Limb (tissue), 2 donors: Measurements from ENCODE around the gene PALLD.
A peak's percentile ranks its signal among the peaks of the same experiment; 100 is the strongest.

ENCODE experiments used
- DNase-seq, 2 donors: peaks; one replicate each; pipeline ENCODE4 v3.0.0-alpha.2; 2016; ENCODE audit errors: extremely low spot score in 2 of 2

PALLD gene

GRCh38 chr4:168555437-168555836 is 58.6 kb downstream of the PALLD start:
- DNase-seq: no peak

GRCh38 chr4:168557658-168558057 is 60.8 kb downstream of the PALLD start:
- no peak for DNase-seq

GRCh38 chr4:168558599-168558998 is 61.7 kb downstream of the PALLD start:
- DNase-seq: no peak

GRCh38 chr4:168560184-168561180 is 63.6 kb downstream of the PALLD start:
- no peak for DNase-seq

- no peak for DNase-seq
Observed at GRCh38 chr4:168562041-168562571, 65.3 kb downstream of the PALLD start.

GRCh38 chr4:168564023-168564422 is 67.2 kb downstream of the PALLD start:
- DNase-seq: no peak

- no peak for DNase-seq
Observed at GRCh38 chr4:168565130-168565529, 68.3 kb downstream of the PALLD start.

- DNase-seq: no peak
Observed at GRCh38 chr4:168566726-168567125, 69.9 kb downstream of the PALLD start.

GRCh38 chr4:168569066-168569930 is 72.4 kb downstream of the PALLD start:
- DNase-seq: peak in 1 of 2 donors; percentile 65

- DNase-seq: no peak
Observed at GRCh38 chr4:168569931-168570276, 73.1 kb downstream of the PALLD start.

- no peak for DNase-seq
Observed at GRCh38 chr4:168570466-168570865, 73.6 kb downstream of the PALLD start.

- no peak for DNase-seq
Observed at GRCh38 chr4:168572002-168572401, 75.2 kb downstream of the PALLD start.

- DNase-seq: no peak
Observed at GRCh38 chr4:168573870-168574269, 77.0 kb downstream of the PALLD start.

- no peak for DNase-seq
Observed at GRCh38 chr4:168574581-168575295, 77.9 kb downstream of the PALLD start.

GRCh38 chr4:168575473-168575872 is 78.6 kb downstream of the PALLD start:
- DNase-seq: no peak

GRCh38 chr4:168577624-168578023 is 80.8 kb downstream of the PALLD start:
- DNase-seq: no peak

GRCh38 chr4:168580228-168580627 is 83.4 kb downstream of the PALLD start:
- no peak for DNase-seq

- DNase-seq: no peak
Observed at GRCh38 chr4:168584321-168584771, 87.5 kb downstream of the PALLD start.

- DNase-seq: peak; percentile 76 to 81
Observed at GRCh38 chr4:168585168-168586091, 88.6 kb downstream of the PALLD start.

- DNase-seq: no peak
Observed at GRCh38 chr4:168586926-168587325, 90.1 kb downstream of the PALLD start.
